HK-2 (cell line): Measurements from ENCODE around the gene TMEM98.
"Not testable (repeated sequence)": the region's sequence is repeated elsewhere in the genome, so short reads cannot be mapped to it uniquely, and the experiment has no call there.

Source experiments
- DNase-seq: peaks from one replicate; pipeline ENCODE4 v3.0.0-alpha.2; 2018; ENCODE audit not compliant: unreplicated experiment

The TMEM98 gene

GRCh38 chr17:32927724-32928585 lies at the start of gene TMEM98:
Gene TMEM98 (plus strand): TSS chr17:32928153. CDS start chr17:32931529, 3,376 bp downstream.
- no peak for DNase-seq

- no peak for DNase-seq
Observed at GRCh38 chr17:32878211-32878610, 49.7 kb upstream of the TMEM98 start.

- DNase-seq, result no peak
Observed at GRCh38 chr17:32879134-32879533, 48.8 kb upstream of the TMEM98 start.

GRCh38 chr17:32880671-32881453 lies 47.1 kb upstream of the TMEM98 start:
- no peak for DNase-seq

GRCh38 chr17:32882029-32882428 lies 45.9 kb upstream of the TMEM98 start:
- no peak for DNase-seq

GRCh38 chr17:32882734-32883133 lies 45.2 kb upstream of the TMEM98 start:
- peak; percentile 26 for DNase-seq

GRCh38 chr17:32886951-32887350 lies 41.0 kb upstream of the TMEM98 start:
- DNase-seq, result not testable (repeated sequence)

GRCh38 chr17:32887410-32887809 lies 40.5 kb upstream of the TMEM98 start:
- DNase-seq, result not testable (repeated sequence)

- no peak for DNase-seq
Observed at GRCh38 chr17:32894245-32894644, 33.7 kb upstream of the TMEM98 start.

GRCh38 chr17:32896647-32897258 lies 31.2 kb upstream of the TMEM98 start:
- no peak for DNase-seq

- no peak for DNase-seq
Observed at GRCh38 chr17:32899236-32900013, 28.5 kb upstream of the TMEM98 start.

- DNase-seq, result no peak
Observed at GRCh38 chr17:32901743-32902142, 26.2 kb upstream of the TMEM98 start.

GRCh38 chr17:32903774-32904673 lies 23.9 kb upstream of the TMEM98 start:
- DNase-seq, result no peak

- DNase-seq, result no peak
Observed at GRCh38 chr17:32904891-32905290, 23.1 kb upstream of the TMEM98 start.

GRCh38 chr17:32907583-32907982 lies 20.4 kb upstream of the TMEM98 start:
- no peak for DNase-seq

- DNase-seq, result peak; percentile 44
Observed at GRCh38 chr17:32909787-32910369, 18.1 kb upstream of the TMEM98 start.

GRCh38 chr17:32910769-32911168 lies 17.2 kb upstream of the TMEM98 start:
- no peak for DNase-seq

- DNase-seq, result no peak
Observed at GRCh38 chr17:32912218-32912897, 15.6 kb upstream of the TMEM98 start.

- no peak for DNase-seq
Observed at GRCh38 chr17:32913593-32913992, 14.4 kb upstream of the TMEM98 start.

GRCh38 chr17:32914181-32914580 lies 13.8 kb upstream of the TMEM98 start:
- no peak for DNase-seq
